ENCODE data around the gene CPVL. TPM values are rescaled to one million over a fixed set of nuclear protein-coding genes. Genes with fewer than 3 reads are reported as not detected.

CPVL gene
- total RNA-seq, 1 donor from 2014 or later, result 11.7 TPM

DNA sequence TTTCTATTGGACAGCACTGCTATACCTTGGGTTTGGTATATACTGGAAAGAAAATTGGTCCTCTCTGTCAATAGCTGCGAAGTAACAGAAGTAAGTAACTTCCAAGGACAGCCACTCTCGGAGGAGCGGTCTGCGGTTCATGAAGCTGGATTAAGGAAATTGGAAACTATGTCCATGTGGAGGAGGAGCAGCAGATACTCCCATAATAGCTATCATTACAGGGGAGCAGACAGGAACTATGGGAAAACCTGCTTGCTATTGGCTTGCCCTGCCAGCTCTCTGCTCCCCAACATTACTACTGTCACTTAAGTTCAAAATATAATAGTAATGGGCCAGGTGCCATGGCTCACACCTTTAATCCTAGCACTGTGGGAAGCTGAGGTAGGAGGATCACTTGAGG lies 104.3 kb downstream of the CPVL start:
- DNase-seq, result no peak

DNA sequence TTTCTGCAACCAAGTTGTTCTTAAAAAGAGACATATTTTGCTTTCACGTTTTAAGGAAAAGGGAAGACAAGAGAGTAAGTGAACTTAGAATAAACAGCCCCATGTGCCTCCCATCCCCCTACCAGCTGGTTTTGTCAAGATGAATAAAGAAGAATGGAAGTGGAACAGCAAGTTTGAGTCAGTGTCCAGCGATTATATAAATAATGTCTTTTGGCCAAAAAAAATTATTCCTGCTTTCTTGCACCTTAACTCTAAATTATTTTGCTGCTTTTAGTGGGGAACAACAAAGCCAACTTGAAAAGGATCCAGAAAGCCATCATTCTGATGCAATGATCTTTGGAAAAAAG lies 105.8 kb downstream of the CPVL start:
- DNase-seq, result peak; percentile 80

DNA sequence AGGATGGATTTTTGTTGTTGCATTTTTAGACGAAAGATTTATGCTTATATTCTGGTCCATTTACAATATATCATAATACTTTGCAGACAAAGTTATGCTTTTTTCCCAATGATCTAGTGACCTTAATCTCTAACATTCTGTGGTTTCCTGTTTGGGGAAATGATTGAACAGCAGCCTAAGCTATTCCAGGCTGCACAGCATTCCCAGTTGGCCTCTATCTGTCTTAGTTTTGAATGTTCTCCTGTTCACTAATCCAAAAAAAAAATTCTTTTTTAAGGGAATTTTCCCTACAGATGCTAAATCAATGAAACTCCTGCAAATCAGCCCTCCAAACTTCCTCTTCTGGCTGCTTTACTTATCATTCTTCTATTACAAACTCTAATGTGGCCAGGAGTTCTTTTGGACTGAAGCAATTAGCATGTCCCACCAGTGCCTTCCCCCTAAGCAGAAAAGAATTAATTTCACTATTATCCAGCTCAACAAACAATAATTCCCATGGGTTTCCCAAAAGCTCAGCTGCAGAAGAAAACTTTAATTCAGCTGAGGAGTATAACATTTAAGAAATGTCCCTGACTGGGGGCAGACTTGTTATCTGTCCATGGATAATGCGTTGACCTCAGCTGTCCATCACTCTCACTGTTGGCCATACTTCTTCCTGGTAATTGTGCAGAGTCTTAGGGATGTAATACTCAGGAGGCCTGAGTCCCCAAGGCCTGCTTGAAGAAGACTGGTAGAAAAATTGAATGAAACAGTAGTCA lies 106.3 kb downstream of the CPVL start:
- peak; percentile 54 for DNase-seq

DNA sequence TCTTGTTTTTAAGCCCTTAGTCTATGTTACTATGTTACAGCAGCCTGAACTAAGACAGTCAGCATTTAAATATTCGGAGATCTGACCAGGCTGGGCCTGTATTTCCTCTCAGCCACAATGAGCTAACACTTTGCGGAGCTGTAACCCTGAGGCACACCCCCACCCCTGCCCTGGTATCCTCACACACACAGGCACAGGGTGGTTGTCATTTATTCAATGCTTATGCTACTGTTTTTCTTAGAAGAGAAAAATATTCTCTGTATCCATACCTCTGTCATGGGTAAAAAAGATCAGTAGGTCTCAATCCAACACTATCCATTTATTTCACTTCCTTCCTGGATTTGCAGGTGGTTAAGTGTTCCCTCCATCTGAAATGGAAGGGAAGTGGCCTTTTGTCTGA lies 107.9 kb downstream of the CPVL start:
- no peak for DNase-seq

GRCh38 chr7:29035044-29035740 lies 111.1 kb downstream of the CPVL start:
- no peak for DNase-seq

- no peak for DNase-seq
Observed at GRCh38 chr7:29033584-29033983, 112.8 kb downstream of the CPVL start.

DNA sequence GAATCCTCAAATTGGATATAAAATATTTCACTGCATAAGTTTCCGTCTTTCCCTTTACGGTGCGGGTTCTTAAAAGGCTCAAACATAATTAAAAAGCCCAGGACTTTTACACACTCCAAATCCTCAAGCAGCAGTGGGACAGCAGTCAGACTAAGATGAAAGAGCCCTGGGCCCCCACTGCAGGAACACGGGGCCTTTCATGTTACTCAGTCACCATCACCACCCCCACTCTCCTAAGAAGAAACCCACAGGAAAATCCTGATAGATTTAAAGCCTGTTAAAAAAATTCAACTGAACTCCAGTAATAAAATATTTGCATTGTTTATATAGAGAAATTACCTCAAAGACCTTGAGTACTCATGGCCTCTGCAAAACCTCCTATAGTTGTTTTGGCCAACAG lies 114.2 kb downstream of the CPVL start:
- no peak for DNase-seq

DNA sequence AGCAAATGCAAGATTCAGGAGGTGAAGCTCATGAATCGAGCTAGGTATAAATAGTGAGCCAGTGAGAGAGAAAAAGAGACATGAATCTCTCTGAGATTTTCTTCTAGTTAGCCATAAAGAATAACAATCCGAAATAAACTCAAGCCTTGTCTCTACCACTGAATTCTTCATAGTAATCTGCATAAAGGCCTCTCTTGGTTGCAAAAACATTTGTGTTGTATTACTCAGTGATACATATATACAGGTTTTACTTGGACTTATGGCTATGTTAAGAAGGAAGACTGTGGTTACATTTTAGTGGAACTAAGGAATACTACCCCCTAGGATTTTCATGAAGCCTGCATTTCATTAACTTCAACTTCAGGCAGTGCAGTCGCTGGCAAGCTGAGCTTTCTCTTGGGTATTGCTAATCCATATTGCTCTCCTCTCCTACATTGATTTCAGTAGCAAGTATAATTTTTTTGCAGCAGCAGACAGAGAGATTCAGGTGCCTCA lies 115.5 kb downstream of the CPVL start:
- DNase-seq, result no peak

- DNase-seq, result no peak
Observed at GRCh38 chr7:29022291-29022988, 123.9 kb downstream of the CPVL start.

- DNase-seq, result peak; percentile 61
Observed at GRCh38 chr7:29019896-29020295, 126.4 kb downstream of the CPVL start.

DNA sequence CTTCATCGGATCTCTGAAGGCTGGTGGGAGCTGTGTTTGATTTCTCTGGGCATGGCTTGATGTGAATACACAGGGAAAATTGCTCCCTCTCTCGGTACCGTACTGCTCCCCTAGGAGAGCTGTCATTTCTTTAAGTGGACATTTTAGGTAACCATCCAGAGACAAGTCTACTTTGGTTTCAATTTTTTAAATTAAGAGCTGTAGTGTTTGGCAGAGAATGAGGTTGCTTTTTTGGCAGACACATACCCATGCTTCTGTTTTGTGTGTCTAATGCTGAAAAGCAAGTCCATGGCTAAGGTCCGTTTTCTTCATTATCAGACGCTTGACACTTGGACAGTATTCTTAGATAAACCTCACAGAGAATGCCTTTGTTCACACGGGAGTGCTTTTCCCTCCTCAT lies 127.0 kb downstream of the CPVL start:
- DNase-seq, result peak; percentile 57

DNA sequence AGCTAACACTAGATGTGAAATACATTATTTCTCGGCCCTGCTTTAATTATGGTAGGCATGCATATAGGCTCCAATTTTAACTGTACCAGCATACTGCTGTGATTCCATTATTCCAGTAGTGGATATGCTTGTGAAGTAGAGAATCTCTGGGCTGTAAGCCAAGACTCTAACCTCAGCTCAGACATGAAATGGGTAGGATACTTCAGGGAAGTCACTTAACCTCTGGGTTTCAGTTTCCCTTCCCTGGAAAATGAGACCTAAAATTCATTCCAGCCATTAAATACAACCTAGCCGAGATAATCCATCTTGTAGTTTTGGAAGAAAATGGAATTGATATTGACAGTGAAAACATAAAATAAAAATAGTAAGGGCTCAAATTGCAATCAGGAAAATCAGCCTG lies 128.6 kb downstream of the CPVL start:
- peak; percentile 32 for DNase-seq

DNA sequence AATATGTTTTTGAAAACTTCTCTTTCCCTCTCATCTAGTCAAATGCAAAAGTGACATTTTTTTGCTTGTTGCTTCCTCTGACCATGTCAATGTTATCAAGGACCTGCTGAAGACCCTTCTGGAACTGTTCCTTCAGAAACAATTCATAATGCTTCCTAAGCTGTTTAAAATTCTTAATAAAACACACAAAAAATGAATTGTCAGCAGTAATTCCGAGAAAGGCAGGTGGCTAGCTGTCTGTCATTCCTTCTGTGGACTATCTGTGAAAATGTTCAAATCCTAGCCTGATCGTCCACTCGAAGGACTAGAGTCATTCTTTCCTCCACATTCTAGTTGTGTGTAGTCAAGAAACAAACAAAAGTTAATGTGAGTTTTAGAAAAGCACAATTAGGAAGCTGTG lies 131.6 kb downstream of the CPVL start:
- DNase-seq, result no peak

DNA sequence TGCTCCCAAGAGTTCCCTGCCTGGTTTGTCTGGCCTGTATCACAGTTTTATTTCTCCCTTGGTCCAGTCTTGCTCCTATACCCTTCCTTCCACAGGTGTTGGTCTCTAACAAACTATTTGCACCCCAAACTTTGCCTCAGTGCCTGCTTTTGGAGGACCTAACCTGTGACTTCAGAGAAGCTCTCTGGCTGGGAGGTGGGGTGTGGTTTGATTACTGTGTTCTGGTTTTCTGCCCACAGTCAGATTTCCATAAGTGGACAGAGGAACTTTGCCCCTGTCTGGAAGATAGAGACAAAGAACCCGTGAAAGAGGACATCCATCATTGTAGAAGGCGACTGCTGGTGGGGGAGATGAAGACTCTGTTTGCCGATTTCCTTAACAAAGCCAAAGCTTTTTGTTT lies 132.4 kb downstream of the CPVL start:
- no peak for DNase-seq

DNA sequence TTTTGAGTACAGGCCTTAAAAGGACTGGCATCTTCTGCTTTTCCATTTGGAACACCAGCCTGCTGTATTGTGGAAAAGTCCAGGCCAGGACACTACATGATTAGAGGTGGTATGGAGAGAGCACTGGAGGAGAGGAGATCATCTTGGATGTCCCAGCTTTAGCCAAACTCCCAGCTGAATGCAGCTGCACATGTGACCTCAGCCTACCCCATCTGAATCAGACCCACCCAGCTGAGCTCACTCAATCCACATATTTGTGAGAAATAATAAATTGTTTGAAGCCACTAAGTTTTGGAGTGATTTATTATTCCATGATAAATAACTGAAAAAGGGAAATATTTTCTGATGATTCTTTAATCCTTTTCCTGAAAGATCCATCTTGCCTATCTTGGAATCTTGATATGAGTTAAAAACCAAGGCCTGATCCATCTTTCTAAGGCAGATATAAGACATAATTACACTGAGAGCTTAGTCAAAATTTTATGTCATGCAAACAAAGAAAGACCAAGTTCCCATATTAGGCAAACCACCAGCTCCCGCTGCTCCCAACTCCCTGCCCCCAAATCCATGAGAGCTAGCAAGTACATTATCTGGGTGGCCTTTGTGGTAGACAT lies 133.1 kb downstream of the CPVL start:
- no peak for DNase-seq

DNA sequence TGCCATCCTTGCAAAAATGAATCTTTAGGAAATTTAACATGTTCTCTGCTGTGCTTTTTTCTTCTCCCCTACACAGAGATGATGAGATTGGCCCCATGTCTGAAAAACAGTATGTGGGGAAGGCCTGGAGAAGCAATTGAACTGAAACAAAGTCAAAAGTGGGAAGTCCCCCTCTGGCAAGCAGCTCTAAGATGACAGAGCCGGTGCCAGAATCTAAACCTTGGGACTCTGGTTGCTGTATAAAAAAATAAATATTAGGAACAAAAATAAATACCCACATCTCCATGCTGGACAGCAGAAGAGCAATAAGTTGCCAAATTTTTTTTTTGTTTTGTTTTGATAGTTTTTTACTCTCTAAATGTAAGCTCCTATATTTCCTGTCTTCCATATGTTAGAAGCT lies 136.4 kb downstream of the CPVL start:
- no peak for DNase-seq

GRCh38 chr7:29008590-29008989 lies 137.7 kb downstream of the CPVL start:
- DNase-seq, result no peak

DNA sequence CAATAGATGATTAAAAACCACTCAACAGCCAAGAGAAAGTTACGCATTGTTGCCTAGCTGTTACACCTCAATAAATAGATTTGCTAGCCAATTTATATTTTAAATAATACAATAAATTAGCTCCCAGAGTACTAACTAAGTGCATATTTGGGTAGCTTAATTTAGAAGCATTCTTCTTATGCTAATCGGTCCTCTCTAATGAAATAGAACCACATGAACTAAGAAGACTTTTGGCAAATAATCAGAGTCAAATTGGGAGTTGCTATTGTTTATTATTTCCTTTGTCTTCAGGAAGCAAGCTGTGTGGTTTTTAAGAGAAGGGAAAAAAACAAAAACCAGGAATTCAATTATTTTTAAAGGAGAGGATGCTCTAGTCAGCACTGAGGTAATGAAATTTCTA lies 139.2 kb downstream of the CPVL start:
- DNase-seq, result no peak

- DNase-seq, result no peak
Observed at GRCh38 chr7:29005829-29006228, 140.5 kb downstream of the CPVL start.

DNA sequence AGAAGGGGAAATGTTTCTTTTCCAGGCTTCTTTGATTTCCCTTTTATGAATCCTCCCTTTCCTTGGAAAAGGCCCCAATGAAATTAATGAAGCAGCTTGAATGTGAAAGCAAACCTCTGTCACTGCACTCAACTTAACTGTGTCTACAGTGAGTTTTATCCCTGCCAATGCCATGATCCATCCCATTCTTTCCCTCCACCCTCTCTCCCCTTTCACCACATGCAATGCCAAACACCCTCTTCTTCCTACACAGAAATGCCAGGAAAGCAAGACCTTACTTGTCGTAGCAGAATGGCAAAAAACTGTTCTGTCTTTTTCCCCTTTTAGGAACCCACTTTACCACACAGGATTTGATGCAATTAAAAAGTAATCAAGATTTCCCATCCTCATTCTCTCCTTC lies 140.9 kb downstream of the CPVL start:
- DNase-seq, result no peak

GRCh38 chr7:29003703-29004102 lies 142.6 kb downstream of the CPVL start:
- DNase-seq, result no peak

DNA sequence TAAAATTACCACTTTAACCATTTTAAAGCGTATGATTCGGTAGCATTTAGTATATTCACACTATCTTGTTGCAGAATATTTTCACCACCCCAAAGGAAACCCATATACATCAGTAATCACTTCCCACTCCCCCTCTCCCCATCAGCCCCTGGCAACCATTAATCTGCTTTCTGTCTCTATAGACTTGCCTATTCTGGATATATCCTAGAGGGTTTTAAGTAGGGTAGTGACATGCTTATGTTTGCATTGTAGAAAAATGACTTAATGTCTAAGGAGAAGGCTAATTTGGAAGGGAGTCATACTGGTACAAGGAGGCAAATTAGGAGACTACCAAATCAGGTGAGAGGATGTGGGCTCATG lies 145.6 kb downstream of the CPVL start:
- no peak for DNase-seq
